SK-N-SH (cell line): ENCODE results near the gene SIK2. TPM values are rescaled to one million over a fixed set of nuclear protein-coding genes. Genes with fewer than 3 reads are reported as not detected.
A peak's percentile ranks its signal among the peaks of the same experiment; 100 is the strongest.

Experiments used
- CTCF ChIA-PET: fragments of 300-600, 350-600 bp; formaldehyde crosslinking; extraction: SDS; loops from one replicate; lab custom pipeline; 2021; lab: Yijun Ruan, JAX
- POLR2A ChIA-PET: fragments of 350-600 bp; sonication (Branson Sonifier 250); formaldehyde crosslinking; extraction: SDS; loops from one replicate; lab custom pipeline; 2020; ENCODE audit warnings: antibody characterized with exemption, inconsistent platforms; lab: Yijun Ruan, JAX
- DNase-seq: peaks from one replicate; pipeline ENCODE4 v3.0.0; 2012
- H2AFZ ChIP-seq: fragments of 200-600 bp; sonication (generic); 2 replicates; pipeline ENCODE4 v1.8.1; 2016; ENCODE audit warnings: antibody characterized with exemption, mild to moderate bottlenecking, low read depth
- H3F3A ChIP-seq: fragments of 200-600 bp; sonication (generic); replicated peaks from 2 replicates; pipeline ENCODE3; 2016; ENCODE audit warnings: antibody characterized with exemption, mild to moderate bottlenecking; ENCODE audit not compliant: insufficient read depth
- H3K27ac ChIP-seq, 2 experiments: fragments of 200-500 bp in 1 of 2; fragments of 200-600 bp in 1 of 2; sonication (Bioruptor generic) in 1 of 2; sonication (generic), shearing (Covaris generic) in 1 of 2; 2 replicates each; pipeline versions ENCODE4 v1.5.1 to v1.6.1; 2014 to 2016; ENCODE audit warnings: low read depth in 2 of 2, inconsistent platforms in 1 of 2, low read length in 1 of 2, mild to moderate bottlenecking in 1 of 2, mixed read lengths in 1 of 2
- H3K27me3 ChIP-seq: fragments of 200-600 bp; sonication (generic), shearing (Covaris generic); 2 replicates; pipeline ENCODE4 v1.6.1; 2016; ENCODE audit warnings: mixed run types; ENCODE audit not compliant: insufficient read depth
- H3K36me3 ChIP-seq, 2 experiments: fragments of 200-500 bp in 1 of 2; fragments of 200-600 bp in 1 of 2; sonication (Bioruptor generic) in 1 of 2; sonication (generic) in 1 of 2; replicated peaks in 1 of 2; 2 replicates each; pipeline versions ENCODE3 to v1.5.1; 2014 to 2016; ENCODE audit warnings: low read length in 1 of 2, mild to moderate bottlenecking in 1 of 2; ENCODE audit not compliant: insufficient read depth in 2 of 2, control insufficient read depth in 1 of 2
- H3K4me1 ChIP-seq, 2 experiments: fragments of 200-500 bp in 1 of 2; fragments of 200-600 bp in 1 of 2; sonication (Bioruptor generic) in 1 of 2; sonication (generic), shearing (Covaris generic) in 1 of 2; 2 replicates each; pipeline versions ENCODE4 v1.5.1 to v1.6.1; 2014 to 2016; ENCODE audit warnings: low read depth in 1 of 2, low read length in 1 of 2, mixed run types in 1 of 2; ENCODE audit not compliant: insufficient read depth in 2 of 2, control insufficient read depth in 1 of 2
- H3K4me2 ChIP-seq: fragments of 200-600 bp; sonication (generic), shearing (Covaris generic); 2 replicates; pipeline ENCODE4 v1.6.1; 2017; ENCODE audit warnings: mixed run types
- H3K4me3 ChIP-seq, 2 experiments: fragments of 200-500 bp in 1 of 2; fragments of 200-600 bp in 1 of 2; sonication (Bioruptor generic) in 1 of 2; sonication (generic), shearing (Covaris generic) in 1 of 2; 2 replicates each; pipeline versions ENCODE4 v1.5.1 to v1.8.1; 2014 to 2016; ENCODE audit warnings: low read depth in 2 of 2, inconsistent platforms in 1 of 2, low read length in 1 of 2, mild to moderate bottlenecking in 1 of 2, mixed read lengths in 1 of 2, moderate library complexity in 1 of 2
- H3K79me2 ChIP-seq: fragments of 200-600 bp; sonication (generic); 2 replicates; pipeline ENCODE4 v1.8.1; 2017; ENCODE audit warnings: mild to moderate bottlenecking; ENCODE audit not compliant: insufficient read depth
- H3K9ac ChIP-seq: fragments of 200-600 bp; sonication (generic); 2 replicates; pipeline ENCODE4 v1.6.1; 2017; ENCODE audit warnings: mixed run types
- H3K9me2 ChIP-seq: fragments of 200-600 bp; sonication (generic); 2 replicates; pipeline ENCODE4 v1.6.1; 2017; ENCODE audit warnings: mixed run types
- H3K9me3 ChIP-seq: fragments of 200-600 bp; sonication (generic); 2 replicates; pipeline ENCODE4 v1.6.1; 2017; ENCODE audit warnings: mixed run types, mild to moderate bottlenecking, moderate library complexity
- H4K20me1 ChIP-seq: fragments of 200-600 bp; sonication (generic); 2 replicates; pipeline ENCODE4 v1.6.1; 2017; ENCODE audit warnings: mild to moderate bottlenecking, mixed run types; ENCODE audit not compliant: insufficient read depth
- CHD2 ChIP-seq: fragments of 150-350 bp; IDR thresholded peaks from 2 replicates; pipeline ENCODE4 v1.6.1; 2018; ENCODE audit warnings: low read length; ENCODE audit not compliant: partially characterized antibody
- ELF1 ChIP-seq: IDR thresholded peaks from 2 replicates; pipeline ENCODE4 v1.4.0; 2012
- EP300 ChIP-seq, 2 experiments: IDR thresholded peaks; 2 replicates each; pipeline versions ENCODE4 v1.4.0 to v1.6.1; 2012; ENCODE audit warnings: borderline replicate concordance in 1 of 2, low read depth in 1 of 2, low read length in 1 of 2
- EZH2phosphoT487 ChIP-seq: fragments of 200-600 bp; sonication (generic); IDR thresholded peaks from 2 replicates; pipeline ENCODE4 v1.6.1; 2017; ENCODE audit warnings: low read depth, mixed run types, mild to moderate bottlenecking, antibody characterized with exemption, moderate library complexity, borderline replicate concordance
- FOSL2 ChIP-seq: IDR thresholded peaks from 2 replicates; pipeline ENCODE4 v1.4.0; 2012; ENCODE audit warnings: low read depth, mild to moderate bottlenecking, moderate library complexity, borderline replicate concordance
- FOXJ3 ChIP-seq: sonication (generic); formaldehyde crosslinking; IDR thresholded peaks from 2 replicates; pipeline ENCODE4 v1.5.1; 2020; ENCODE audit warnings: mild to moderate bottlenecking, missing genetic modification reagents
- GABPA ChIP-seq: IDR thresholded peaks from 2 replicates; pipeline ENCODE4 v1.4.0; 2012; ENCODE audit warnings: low read depth, mild to moderate bottlenecking
- GATA2 ChIP-seq: sonication (generic); formaldehyde crosslinking; IDR thresholded peaks from 2 replicates; pipeline ENCODE4 v1.5.0; 2020; ENCODE audit warnings: mild to moderate bottlenecking, missing genetic modification reagents
- IRF3 ChIP-seq: fragments of 150-350 bp; IDR thresholded peaks from 2 replicates; pipeline ENCODE4 v1.6.1; 2016; ENCODE audit warnings: mild to moderate bottlenecking, low read depth, low read length
- JUND ChIP-seq: IDR thresholded peaks from 2 replicates; pipeline ENCODE4 v1.4.0; 2012
- MAX ChIP-seq: IDR thresholded peaks from 2 replicates; pipeline ENCODE4 v1.4.0; 2012; ENCODE audit warnings: low read depth
- MEF2A ChIP-seq: IDR thresholded peaks from 2 replicates; pipeline ENCODE4 v1.4.0; 2012; ENCODE audit warnings: low read depth, borderline replicate concordance
- MXI1 ChIP-seq: IDR thresholded peaks from 2 replicates; pipeline ENCODE4 v1.6.1; 2012; ENCODE audit warnings: mild to moderate bottlenecking, low read depth, low read length, improper control_type of control experiment
- NFIC ChIP-seq: IDR thresholded peaks from 2 replicates; pipeline ENCODE4 v1.4.0; 2012; ENCODE audit warnings: borderline replicate concordance
- NRF1 ChIP-seq: IDR thresholded peaks from 2 replicates; pipeline ENCODE4 v1.6.1; 2012; ENCODE audit warnings: low read depth, mild to moderate bottlenecking, low read length
- POLR2AphosphoS5 ChIP-seq: IDR thresholded peaks from 2 replicates; pipeline ENCODE4 v1.6.1; 2012; ENCODE audit warnings: low read depth, low read length
- RCOR1 ChIP-seq: fragments of 150-350 bp; IDR thresholded peaks from 2 replicates; pipeline ENCODE4 v1.6.1; 2017; ENCODE audit warnings: antibody characterized with exemption, low read length
- RFX5 ChIP-seq: IDR thresholded peaks from 2 replicates; pipeline ENCODE4 v1.6.1; 2012; ENCODE audit warnings: mild to moderate bottlenecking, improper control_type of control experiment, low read length
- RXRA ChIP-seq: IDR thresholded peaks from 2 replicates; pipeline ENCODE4 v1.4.0; 2012; ENCODE audit warnings: low read depth, mild to moderate bottlenecking, borderline replicate concordance
- SIN3A ChIP-seq: IDR thresholded peaks from 2 replicates; pipeline ENCODE4 v1.6.1; 2012; ENCODE audit warnings: low read depth, mild to moderate bottlenecking, low read length, moderate library complexity, borderline replicate concordance
- SMC3 ChIP-seq: IDR thresholded peaks from 2 replicates; pipeline ENCODE4 v1.6.1; 2012; ENCODE audit warnings: low read depth, low read length, improper control_type of control experiment
- TAF1 ChIP-seq: IDR thresholded peaks from 2 replicates; pipeline ENCODE4 v1.6.1; 2012; ENCODE audit warnings: low read depth, mild to moderate bottlenecking, low read length, moderate library complexity, borderline replicate concordance
- TCF12 ChIP-seq: IDR thresholded peaks from 2 replicates; pipeline ENCODE4 v1.4.0; 2012
- TEAD4 ChIP-seq: IDR thresholded peaks from 2 replicates; pipeline ENCODE4 v1.4.0; 2012; ENCODE audit warnings: mild to moderate bottlenecking, borderline replicate concordance; ENCODE audit not compliant: insufficient read depth
- USF2 ChIP-seq: fragments of 150-350 bp; IDR thresholded peaks from 2 replicates; pipeline ENCODE4 v1.6.1; 2017; ENCODE audit warnings: antibody characterized with exemption, low read length, low read depth, borderline replicate concordance
- WGBS: methylation state at CpG from one replicate; pipeline ENCODE4 v1.1.6; 2017; ENCODE audit warnings: low lambda C conversion rate; 5-methylcytosine and 5-hydroxymethylcytosine counted together
- polyA plus RNA-seq, 3 experiments: library from polyadenylated mRNA; depleted of rRNA; stranded (reverse); fragments of >200 nt; gene quantifications; 2 replicates each; pipeline ENCODE4 v1.2.3, GENCODE V29; 2012
- TF ChIP-seq, protein P1 (sequence below): IDR thresholded peaks from 2 replicates; pipeline ENCODE4; 2012
- TF ChIP-seq, protein P2 (sequence below): IDR thresholded peaks from 2 replicates; pipeline ENCODE4 v1.6.1; 2012; ENCODE audit warnings: mild to moderate bottlenecking, low read depth, low read length, moderate library complexity
- TF ChIP-seq, protein P3 (sequence below): IDR thresholded peaks from 2 replicates; pipeline ENCODE4 v1.4.0; 2012; ENCODE audit warnings: low read depth, borderline replicate concordance

The SIK2 gene
- polyA plus RNA-seq, 1 of the 3 experiments (the other 2 are of a cell fraction), result 8.9 TPM

DNA sequence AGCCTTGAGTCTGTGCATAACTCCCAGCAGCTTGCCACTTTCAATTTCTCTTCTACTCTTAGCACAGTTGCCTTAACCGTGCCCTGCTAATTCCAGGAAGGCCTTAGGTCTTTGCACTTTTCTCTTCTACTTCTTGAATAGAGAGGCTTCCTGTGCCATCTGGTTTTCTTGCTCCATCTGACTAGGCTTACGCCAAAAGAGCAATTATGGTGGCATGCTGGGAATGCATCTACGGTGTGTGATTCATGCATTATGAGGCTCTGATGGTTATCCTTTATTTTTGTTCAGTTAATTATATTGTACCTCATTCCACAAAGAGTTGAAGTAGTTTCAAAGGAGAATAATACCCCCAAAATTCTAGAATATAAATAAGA, 29.4 kb downstream of the SIK2 start:
- peaks cover 44 to 62% of the 10 kb centered on the region in 2 experiments; a peak in 3 of 4 replicates for H3K4me1 ChIP-seq
- no peaks in the 10 kb centered on the region for H3K27me3 ChIP-seq
- H3K36me3 ChIP-seq, result peaks cover 7 to 24% of the 10 kb centered on the region in 2 experiments
- no peaks in the 10 kb centered on the region for H3K9me3 ChIP-seq
- no peak overlapping the region for H2AFZ ChIP-seq
- peaks cover 64% of the 10 kb centered on the region for H3F3A ChIP-seq
- H3K4me2 ChIP-seq, result peak overlapping the region; percentile 57; the same call in 1 of the 2 replicates
- 20% methylated on average over 3 of the region's 3 CpGs for WGBS
- ChIA-PET CTCF (interaction anchor here (1.1 to 3.3 kb wide), 3 partner anchors 28 to 146 kb away, joined by 3 to 20 read pairs (median 5); partner anchors contain the start of gene SIK2), POLR2A (no interaction called here)
- H3K9me2 ChIP-seq, result no peaks in the 10 kb centered on the region
- H4K20me1 ChIP-seq, result no peaks in the 10 kb centered on the region
- peak overlapping the region; percentile 71 to 76; a peak in 3 of 4 replicates for H3K27ac ChIP-seq
- peaks cover 4% of the 10 kb centered on the region; the same call in 1 of the 2 replicates for H3K79me2 ChIP-seq
- no peak overlapping the region; the same call in 1 of the 2 replicates for H3K9ac ChIP-seq
- H3K4me3 ChIP-seq, result no peak overlapping the region
- no peak for DNase-seq
- TF ChIP-seq IRF3 (no peak), SIN3A (peak; percentile 54; the same call in 1 of the 2 replicates), MAX (peak; percentile 73), FOXJ3 (CRISPR knock-in tag) (no peak), RXRA (no peak), USF2 (no peak), EZH2phosphoT487 (no peak), GABPA (0 out of 2 replicates have a peak, but pooled peaks have one; percentile 22), NRF1 (no peak), GATA2 (no peak), RFX5 (no peak), MEF2A (no peak), TAF1 (no peak), TCF12 (peak; percentile 94), RCOR1 (no peak), EP300 (IDR thresholded peaks at IDR 0.05; ENCODE audit: borderline replicate concordance in 1 of 2, low read depth in 1 of 2, low read length in 1 of 2) (peak in 1 of 2 experiments; percentile 82; a peak in 1 of 4 replicates), NFIC (peak; percentile 84), TEAD4 (peak; percentile 87), MXI1 (no peak), ELF1 (peak; percentile 30; the same call in 1 of the 2 replicates), SMC3 (no peak), CHD2 (no peak), POLR2AphosphoS5 (peak; percentile 40; the same call in 1 of the 2 replicates), JUND (peak; percentile 87), FOSL2 (peak; percentile 91)
- TF ChIP-seq, protein P1, sequence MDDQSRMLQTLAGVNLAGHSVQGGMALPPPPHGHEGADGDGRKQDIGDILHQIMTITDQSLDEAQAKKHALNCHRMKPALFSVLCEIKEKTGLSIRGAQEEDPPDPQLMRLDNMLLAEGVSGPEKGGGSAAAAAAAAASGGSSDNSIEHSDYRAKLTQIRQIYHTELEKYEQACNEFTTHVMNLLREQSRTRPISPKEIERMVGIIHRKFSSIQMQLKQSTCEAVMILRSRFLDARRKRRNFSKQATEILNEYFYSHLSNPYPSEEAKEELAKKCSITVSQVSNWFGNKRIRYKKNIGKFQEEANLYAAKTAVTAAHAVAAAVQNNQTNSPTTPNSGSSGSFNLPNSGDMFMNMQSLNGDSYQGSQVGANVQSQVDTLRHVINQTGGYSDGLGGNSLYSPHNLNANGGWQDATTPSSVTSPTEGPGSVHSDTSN, result peak; percentile 73
- TF ChIP-seq, protein P2, sequence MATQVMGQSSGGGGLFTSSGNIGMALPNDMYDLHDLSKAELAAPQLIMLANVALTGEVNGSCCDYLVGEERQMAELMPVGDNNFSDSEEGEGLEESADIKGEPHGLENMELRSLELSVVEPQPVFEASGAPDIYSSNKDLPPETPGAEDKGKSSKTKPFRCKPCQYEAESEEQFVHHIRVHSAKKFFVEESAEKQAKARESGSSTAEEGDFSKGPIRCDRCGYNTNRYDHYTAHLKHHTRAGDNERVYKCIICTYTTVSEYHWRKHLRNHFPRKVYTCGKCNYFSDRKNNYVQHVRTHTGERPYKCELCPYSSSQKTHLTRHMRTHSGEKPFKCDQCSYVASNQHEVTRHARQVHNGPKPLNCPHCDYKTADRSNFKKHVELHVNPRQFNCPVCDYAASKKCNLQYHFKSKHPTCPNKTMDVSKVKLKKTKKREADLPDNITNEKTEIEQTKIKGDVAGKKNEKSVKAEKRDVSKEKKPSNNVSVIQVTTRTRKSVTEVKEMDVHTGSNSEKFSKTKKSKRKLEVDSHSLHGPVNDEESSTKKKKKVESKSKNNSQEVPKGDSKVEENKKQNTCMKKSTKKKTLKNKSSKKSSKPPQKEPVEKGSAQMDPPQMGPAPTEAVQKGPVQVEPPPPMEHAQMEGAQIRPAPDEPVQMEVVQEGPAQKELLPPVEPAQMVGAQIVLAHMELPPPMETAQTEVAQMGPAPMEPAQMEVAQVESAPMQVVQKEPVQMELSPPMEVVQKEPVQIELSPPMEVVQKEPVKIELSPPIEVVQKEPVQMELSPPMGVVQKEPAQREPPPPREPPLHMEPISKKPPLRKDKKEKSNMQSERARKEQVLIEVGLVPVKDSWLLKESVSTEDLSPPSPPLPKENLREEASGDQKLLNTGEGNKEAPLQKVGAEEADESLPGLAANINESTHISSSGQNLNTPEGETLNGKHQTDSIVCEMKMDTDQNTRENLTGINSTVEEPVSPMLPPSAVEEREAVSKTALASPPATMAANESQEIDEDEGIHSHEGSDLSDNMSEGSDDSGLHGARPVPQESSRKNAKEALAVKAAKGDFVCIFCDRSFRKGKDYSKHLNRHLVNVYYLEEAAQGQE, result no peak
- TF ChIP-seq, protein P3, sequence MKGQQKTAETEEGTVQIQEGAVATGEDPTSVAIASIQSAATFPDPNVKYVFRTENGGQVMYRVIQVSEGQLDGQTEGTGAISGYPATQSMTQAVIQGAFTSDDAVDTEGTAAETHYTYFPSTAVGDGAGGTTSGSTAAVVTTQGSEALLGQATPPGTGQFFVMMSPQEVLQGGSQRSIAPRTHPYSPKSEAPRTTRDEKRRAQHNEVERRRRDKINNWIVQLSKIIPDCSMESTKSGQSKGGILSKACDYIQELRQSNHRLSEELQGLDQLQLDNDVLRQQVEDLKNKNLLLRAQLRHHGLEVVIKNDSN, result no peak
